Esophagus mucosa (tissue), 1 donor: ENCODE results near the gene GRIK3. TPM values are rescaled to one million over a fixed set of nuclear protein-coding genes. Genes with fewer than 3 reads are reported as not detected.
A peak's percentile ranks its signal among the peaks of the same experiment; 100 is the strongest.

Experiments used
- ATAC-seq: fragments of 200-7000 bp; cut with Tn5 transposase; one replicate; pipeline ENCODE4 v1.9.1; 2020
- total RNA-seq: library from RNA; stranded (reverse); gene quantifications from one replicate; pipeline ENCODE4 v1.2.4, GENCODE V29; 2023
- donor health status: DM: yes; HTN: yes; CAD: no.

The GRIK3 gene
- total RNA-seq, 1 donor from 2014 or later, result 0.04 TPM

GRCh38 chr1:36753451-36753850, 280.9 kb downstream of the GRIK3 start:
- no peak for ATAC-seq

- peak; percentile 43 for ATAC-seq
Measured at GRCh38 chr1:36752891-36753361, 281.4 kb downstream of the GRIK3 start.

GRCh38 chr1:36752431-36752830, 281.9 kb downstream of the GRIK3 start:
- ATAC-seq, result no peak

- no peak for ATAC-seq
Measured at GRCh38 chr1:36751525-36751924, 282.8 kb downstream of the GRIK3 start.

GRCh38 chr1:36748466-36748865, 285.8 kb downstream of the GRIK3 start:
- ATAC-seq, result no peak
